Activated T-helper 2 cell treated with anti-CD3 and anti-CD28 coated beads, Interferon-gamma antibody, Interleukin-2, Interleukin-4, amounts not matched to agents 10 μg/mL and 5 μg/mL and 100 μg/mL, durations not matched to agents 14 hours and 24 hours and 36 hours (primary cell): ENCODE data around the gene CAPRIN2. TPM values are rescaled to one million over a fixed set of nuclear protein-coding genes. Genes with fewer than 3 reads are reported as not detected.

Experiments
- DNase-seq: peaks from one replicate; pipeline ENCODE4 v3.0.0; 2021; ENCODE audit warnings: low spot score
- H3K27ac Mint-ChIP-seq: one replicate; pipeline ENCODE4 v1.8.0; 2021; ENCODE audit warnings: mixed read lengths
- H3K27me3 Mint-ChIP-seq: one replicate; pipeline ENCODE4 v1.8.0; 2021; ENCODE audit warnings: low read depth, mixed read lengths
- H3K36me3 Mint-ChIP-seq: one replicate; pipeline ENCODE4 v1.8.0; 2021; ENCODE audit warnings: low read depth, mixed read lengths
- H3K4me1 Mint-ChIP-seq: one replicate; pipeline ENCODE4 v1.8.0; 2021; ENCODE audit warnings: low read depth, mixed read lengths
- H3K4me3 Mint-ChIP-seq: one replicate; pipeline ENCODE4 v1.8.0; 2021; ENCODE audit warnings: low read depth, mild to moderate bottlenecking, moderate library complexity, mixed read lengths
- H3K9me3 Mint-ChIP-seq: one replicate; pipeline ENCODE4 v1.8.0; 2021; ENCODE audit warnings: mixed read lengths
- intact Hi-C: fragments of 100-400 bp; cut with micrococcal nuclease; formaldehyde crosslinking; loops from one replicate; pipeline ENCODE4 v1.15.1; 2023
- total RNA-seq: library from RNA; stranded (reverse); gene quantifications from 2 replicates; pipeline ENCODE4 v1.2.3, GENCODE V29; 2022

Gene CAPRIN2
- total RNA-seq, 1 donor from 2014 or later, result 13.5 TPM

DNA sequence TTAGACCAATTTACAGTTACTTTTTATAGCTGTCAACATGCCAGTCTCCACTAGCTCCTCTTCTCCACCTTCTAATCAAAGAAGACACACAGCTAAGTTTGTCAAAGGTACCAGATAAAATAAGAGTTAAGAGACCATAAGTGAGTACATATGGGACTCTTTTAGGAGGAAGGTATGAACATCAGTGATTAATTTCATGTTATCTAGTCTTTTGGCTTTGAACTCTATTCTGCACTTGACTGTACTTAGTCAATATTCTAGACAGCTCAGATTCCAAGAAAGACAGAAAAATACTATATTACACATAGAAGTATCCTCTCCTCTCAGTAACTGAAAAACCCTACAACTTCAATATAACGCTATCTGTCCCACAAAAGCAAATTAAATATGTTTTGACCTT, 28.1 kb downstream of the CAPRIN2 start:
- Mint-ChIP-seq H3K36me3 (peaks cover 23% of the 10 kb centered on the region), H3K9me3 (no peaks in the 10 kb centered on the region), H3K4me1 (no peaks in the 10 kb centered on the region), H3K4me3 (no peak overlapping the region), H3K27ac (no peak overlapping the region), H3K27me3 (no peaks in the 10 kb centered on the region)
- intact Hi-C loops, result no loop called here
- no peak for DNase-seq

DNA sequence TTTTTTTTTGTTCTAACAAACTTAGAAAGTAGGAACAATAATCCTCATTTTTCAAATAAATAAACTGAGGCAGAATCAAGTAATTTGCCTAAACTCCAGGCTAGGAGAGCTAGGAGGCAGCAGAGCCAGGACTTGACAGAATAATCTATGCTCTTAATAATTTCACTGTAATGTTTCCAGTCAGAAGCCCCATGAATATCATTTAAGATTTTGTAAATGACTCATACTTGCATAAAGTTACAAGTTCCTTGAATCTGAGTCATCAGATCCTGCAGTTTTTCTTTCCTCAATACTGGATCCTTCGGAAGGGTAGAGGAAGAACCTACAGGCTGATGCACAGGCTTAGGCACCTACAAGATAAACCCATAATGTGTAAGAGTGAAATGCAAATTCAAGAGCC, 29.0 kb downstream of the CAPRIN2 start:
- intact Hi-C loops, result no loop called here
- Mint-ChIP-seq H3K27me3 (no peaks in the 10 kb centered on the region), H3K27ac (no peak overlapping the region), H3K9me3 (no peaks in the 10 kb centered on the region), H3K36me3 (peaks cover 23% of the 10 kb centered on the region), H3K4me3 (no peak overlapping the region), H3K4me1 (no peaks in the 10 kb centered on the region)
- DNase-seq, result no peak

DNA sequence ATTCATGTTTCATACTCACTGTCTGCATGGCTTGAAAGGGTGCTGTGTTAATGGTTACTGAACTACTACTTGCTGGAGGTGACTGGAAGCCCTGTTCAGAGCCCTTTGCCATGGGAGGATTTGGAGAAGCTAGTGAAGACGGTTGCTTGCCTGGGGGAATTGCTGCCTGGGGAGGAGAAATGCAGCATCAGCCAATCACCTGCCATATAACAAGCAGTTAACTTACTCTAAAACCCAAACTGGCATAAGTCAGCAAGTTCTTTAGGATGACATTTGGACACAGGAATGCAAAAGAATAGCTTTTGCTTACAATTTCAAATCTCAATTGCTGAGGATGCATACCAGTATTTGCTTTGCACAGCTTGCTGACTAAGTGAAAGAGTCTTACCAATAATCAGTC, 35.7 kb downstream of the CAPRIN2 start:
- Mint-ChIP-seq H3K36me3 (peaks cover 7% of the 10 kb centered on the region), H3K4me3 (no peak overlapping the region), H3K27me3 (no peaks in the 10 kb centered on the region), H3K4me1 (no peaks in the 10 kb centered on the region), H3K27ac (no peak overlapping the region), H3K9me3 (no peaks in the 10 kb centered on the region)
- DNase-seq, result no peak
- intact Hi-C loops, result no loop called here

DNA sequence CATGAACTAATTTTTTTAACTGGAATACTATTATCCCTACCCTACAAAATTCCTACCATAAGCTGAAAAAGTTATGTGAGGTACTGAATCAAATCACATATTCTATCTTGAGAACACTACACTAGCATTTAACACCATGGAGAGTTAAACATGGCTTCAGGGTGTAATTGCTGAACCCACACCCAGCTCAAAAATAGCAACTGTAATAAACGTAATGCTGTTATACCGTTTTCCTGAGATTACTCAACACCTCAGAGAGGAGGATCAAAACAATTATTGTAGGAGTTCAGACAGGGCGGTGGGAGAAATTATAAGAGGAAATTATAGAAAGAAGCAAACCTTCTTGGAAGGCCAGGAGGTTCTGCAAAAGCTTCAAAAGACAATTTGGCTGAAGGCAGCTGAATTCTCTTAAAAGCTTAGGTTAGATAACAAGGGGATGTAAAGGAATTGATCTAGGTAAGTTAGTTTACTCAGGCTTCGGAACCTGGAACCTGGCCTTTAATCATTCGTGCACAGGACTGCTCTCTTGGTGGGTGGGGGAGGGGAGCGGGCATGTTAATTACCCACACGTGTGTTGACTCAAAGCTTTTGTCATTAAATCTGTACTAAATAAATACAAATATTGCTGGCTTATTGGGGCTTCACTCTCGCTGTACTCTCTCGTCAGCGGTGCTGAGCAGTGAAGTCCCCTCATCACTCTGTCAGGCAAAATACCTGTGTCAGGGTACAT, 47.0 kb downstream of the CAPRIN2 start:
- H3K9me3 Mint-ChIP-seq, result no peaks in the 10 kb centered on the region
- H3K4me1 Mint-ChIP-seq, result no peaks in the 10 kb centered on the region
- intact Hi-C loops, result no loop called here
- DNase-seq, result no peak
- H3K27ac Mint-ChIP-seq, result no peak overlapping the region
- no peak overlapping the region for H3K4me3 Mint-ChIP-seq
- peaks cover 6% of the 10 kb centered on the region for H3K36me3 Mint-ChIP-seq
- H3K27me3 Mint-ChIP-seq, result no peaks in the 10 kb centered on the region

DNA sequence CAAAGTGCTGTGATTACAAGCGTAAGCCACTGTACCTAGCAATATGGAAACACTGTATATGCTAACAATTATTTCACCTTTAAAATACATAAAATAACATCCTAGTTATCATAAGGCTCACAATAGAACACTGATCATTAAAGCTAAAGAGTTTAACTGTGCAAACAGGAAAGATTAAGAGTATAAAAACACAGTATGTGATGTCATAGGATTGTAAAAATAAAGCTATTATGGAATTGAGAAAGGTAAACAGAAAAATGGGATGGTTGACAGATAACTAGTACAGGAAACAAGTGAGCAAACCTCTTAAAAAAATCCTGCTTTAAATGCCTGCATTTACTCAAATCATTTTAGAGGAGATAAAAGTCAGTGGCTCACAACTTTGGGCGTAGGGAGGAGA, 48.3 kb downstream of the CAPRIN2 start:
- intact Hi-C loops, result no loop called here
- Mint-ChIP-seq H3K27ac (no peak overlapping the region), H3K9me3 (no peaks in the 10 kb centered on the region), H3K4me3 (no peak overlapping the region), H3K36me3 (peaks cover 6% of the 10 kb centered on the region), H3K4me1 (no peaks in the 10 kb centered on the region), H3K27me3 (no peaks in the 10 kb centered on the region)
- DNase-seq, result no peak

DNA sequence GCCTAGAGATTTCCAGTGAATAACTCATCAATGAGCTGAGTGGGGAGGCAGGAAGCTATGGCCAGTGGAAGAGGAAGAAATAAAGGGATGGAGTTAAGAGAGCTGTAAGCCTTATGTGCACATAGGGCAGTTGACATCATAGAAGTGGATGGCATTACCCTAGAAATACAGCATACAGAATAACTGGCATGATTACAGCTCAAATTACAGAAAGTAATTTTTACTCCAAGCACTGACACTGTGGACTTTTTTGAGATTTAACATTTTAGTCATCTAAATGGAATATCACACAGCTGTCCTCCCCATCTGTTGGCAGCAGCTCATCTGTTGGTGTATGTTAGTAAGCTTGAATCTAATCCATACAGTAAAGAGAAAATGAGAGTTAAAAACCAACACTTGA, 53.7 kb downstream of the CAPRIN2 start:
- intact Hi-C loops, result no loop called here
- no peak for DNase-seq
- Mint-ChIP-seq H3K36me3 (no peaks in the 10 kb centered on the region), H3K4me3 (no peak overlapping the region), H3K9me3 (no peaks in the 10 kb centered on the region), H3K27me3 (peaks cover 8% of the 10 kb centered on the region), H3K27ac (no peak overlapping the region), H3K4me1 (peaks cover 3% of the 10 kb centered on the region)

DNA sequence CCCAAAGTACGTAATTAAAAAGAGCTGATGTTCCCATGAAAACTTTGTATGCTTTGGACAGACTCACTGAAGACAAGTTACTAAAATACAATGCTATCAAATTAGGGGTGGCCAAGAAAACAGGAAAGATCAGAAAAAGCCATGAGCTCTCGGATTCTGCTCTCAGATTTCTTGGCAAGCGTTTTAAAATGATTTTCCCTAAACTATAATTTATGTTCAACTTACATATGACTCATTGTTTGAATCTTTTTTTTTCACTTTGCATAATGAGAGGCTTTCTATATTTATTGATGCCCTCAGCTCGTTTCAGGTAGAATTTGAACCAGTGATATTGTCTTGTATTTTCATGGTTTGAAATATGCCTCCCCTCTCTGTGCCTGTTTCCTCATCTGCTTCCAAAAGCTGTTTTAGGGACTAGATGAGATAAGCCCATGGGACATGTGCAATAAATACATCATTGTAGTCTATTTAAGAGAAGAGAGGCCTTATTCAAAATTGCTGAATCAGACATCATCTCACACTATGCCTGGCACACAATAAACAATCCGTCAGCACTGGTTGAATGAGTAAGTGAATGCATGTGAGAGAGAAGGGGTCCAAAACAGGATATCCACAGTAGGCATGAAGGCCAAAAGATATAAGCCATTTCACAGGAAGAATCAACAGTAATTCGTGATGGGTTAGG, 54.4 kb downstream of the CAPRIN2 start:
- Mint-ChIP-seq H3K36me3 (no peaks in the 10 kb centered on the region), H3K27ac (no peak overlapping the region), H3K27me3 (peaks cover 8% of the 10 kb centered on the region), H3K9me3 (no peaks in the 10 kb centered on the region), H3K4me1 (peaks cover 5% of the 10 kb centered on the region), H3K4me3 (no peak overlapping the region)
- intact Hi-C loops, result no loop called here
- DNase-seq, result no peak

DNA sequence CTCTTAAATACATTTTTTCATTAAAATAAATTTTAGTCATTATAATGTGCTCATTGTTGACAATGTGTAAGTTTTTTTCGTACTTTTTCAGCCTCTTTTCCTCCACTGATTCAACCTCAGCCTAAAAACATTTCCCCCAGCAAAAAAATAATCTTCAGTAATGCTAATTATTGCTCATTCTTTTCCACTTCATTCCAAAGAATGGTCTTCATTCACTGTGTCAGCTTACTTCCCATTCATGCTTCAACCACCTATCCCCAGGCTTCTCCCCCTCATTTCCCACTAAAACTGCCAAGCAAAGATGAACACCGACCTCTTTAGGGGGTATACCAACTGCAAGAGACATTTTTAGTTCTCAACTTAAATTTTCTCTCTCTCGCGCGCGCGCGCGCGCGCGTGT, 56.4 kb downstream of the CAPRIN2 start:
- intact Hi-C loops, result loop anchor here (5.0 kb wide), 2 partner anchors 374 to 1316 kb away; partner anchors contain the start of genes DDX11 and ERGIC2
- no peak overlapping the region for H3K4me3 Mint-ChIP-seq

DNA sequence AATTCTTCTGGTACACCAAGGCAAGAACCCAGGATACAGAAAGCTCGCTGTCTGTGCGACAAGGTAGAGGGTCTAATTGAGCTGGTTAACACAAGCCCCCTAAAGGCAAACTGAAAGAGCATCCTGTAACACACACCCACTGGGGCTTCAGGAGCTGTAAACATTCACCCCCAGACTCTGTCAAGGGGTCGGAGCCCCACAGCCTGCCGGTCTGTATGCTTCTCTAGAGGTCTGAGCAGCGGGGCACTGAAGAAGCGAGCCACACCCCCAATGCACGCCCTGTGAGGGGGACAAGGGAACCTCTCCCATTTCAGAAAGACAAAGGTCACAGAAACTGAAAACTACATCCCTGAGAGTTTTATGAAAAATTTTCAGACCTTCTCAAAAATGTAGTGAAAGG, 57.8 kb downstream of the CAPRIN2 start:
- DNase-seq, result no peak
- H3K9me3 Mint-ChIP-seq, result no peaks in the 10 kb centered on the region
- peak overlapping the region; percentile 17 for H3K4me3 Mint-ChIP-seq
- H3K27me3 Mint-ChIP-seq, result peaks cover 8% of the 10 kb centered on the region
- H3K36me3 Mint-ChIP-seq, result no peaks in the 10 kb centered on the region
- H3K4me1 Mint-ChIP-seq, result peaks cover 22% of the 10 kb centered on the region
- H3K27ac Mint-ChIP-seq, result no peak overlapping the region
- intact Hi-C loops, result loop anchor here (5.0 kb wide), 2 partner anchors 375 to 1315 kb away; partner anchors contain the start of genes DDX11 and ERGIC2

More for the DNA sequence above, 56.4 kb downstream of the CAPRIN2 start:
- no peaks in the 10 kb centered on the region for H3K36me3 Mint-ChIP-seq
- DNase-seq, result no peak
- peaks cover 8% of the 10 kb centered on the region for H3K27me3 Mint-ChIP-seq
- H3K4me1 Mint-ChIP-seq, result peaks cover 19% of the 10 kb centered on the region
- H3K27ac Mint-ChIP-seq, result no peak overlapping the region
- H3K9me3 Mint-ChIP-seq, result no peaks in the 10 kb centered on the region

DNA sequence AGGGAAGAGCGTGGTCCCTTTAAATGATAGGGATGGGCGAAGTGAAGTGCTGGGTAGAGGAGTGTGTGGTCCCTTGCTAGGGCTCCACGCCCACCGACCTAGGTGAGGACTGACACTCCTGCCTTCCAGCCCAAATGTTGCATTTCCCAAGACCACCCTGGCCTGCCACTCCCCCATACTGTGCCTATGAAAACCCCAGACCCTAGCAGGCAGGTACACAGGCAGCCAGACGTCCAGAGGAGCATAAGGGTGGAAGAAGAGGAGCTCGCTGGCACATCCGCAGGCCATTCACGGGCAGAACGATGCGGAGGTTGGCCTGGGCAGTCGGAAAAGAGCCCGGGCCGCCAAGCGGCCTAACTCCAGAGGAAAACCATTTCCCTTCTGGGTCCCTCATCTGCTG, 58.3 kb downstream of the CAPRIN2 start:
- Mint-ChIP-seq H3K4me1 (peaks cover 24% of the 10 kb centered on the region), H3K27me3 (peaks cover 8% of the 10 kb centered on the region), H3K27ac (peak overlapping the region; percentile 88), H3K9me3 (no peaks in the 10 kb centered on the region), H3K36me3 (no peaks in the 10 kb centered on the region), H3K4me3 (peak overlapping the region; percentile 91)
- intact Hi-C loops, result loop anchor here (5.0 kb wide), 2 partner anchors 376 to 1314 kb away; partner anchors contain the start of genes DDX11 and ERGIC2
- no peak for DNase-seq

DNA sequence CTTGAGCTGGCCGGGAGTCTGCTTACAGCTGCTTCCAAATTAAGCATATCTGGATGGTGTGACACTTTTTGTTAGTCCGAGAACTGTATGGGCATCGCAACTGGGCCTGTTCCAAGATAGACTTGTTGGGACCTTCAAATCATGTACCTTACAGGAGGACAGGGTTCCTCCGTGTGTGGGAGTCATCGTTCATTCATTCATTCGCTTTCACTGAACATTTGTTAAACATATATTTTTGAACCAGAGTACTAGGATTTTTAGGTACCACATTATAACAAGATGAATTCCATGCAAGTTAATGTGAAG, 58.7 kb downstream of the CAPRIN2 start:
- intact Hi-C loops, result loop anchor here (5.0 kb wide), 2 partner anchors 376 to 1314 kb away; partner anchors contain the start of genes DDX11 and ERGIC2
- Mint-ChIP-seq H3K36me3 (no peaks in the 10 kb centered on the region), H3K4me1 (peaks cover 28% of the 10 kb centered on the region), H3K4me3 (peak overlapping the region; percentile 91), H3K27ac (peak overlapping the region; percentile 88), H3K27me3 (peaks cover 8% of the 10 kb centered on the region), H3K9me3 (no peaks in the 10 kb centered on the region)
- DNase-seq, result no peak

DNA sequence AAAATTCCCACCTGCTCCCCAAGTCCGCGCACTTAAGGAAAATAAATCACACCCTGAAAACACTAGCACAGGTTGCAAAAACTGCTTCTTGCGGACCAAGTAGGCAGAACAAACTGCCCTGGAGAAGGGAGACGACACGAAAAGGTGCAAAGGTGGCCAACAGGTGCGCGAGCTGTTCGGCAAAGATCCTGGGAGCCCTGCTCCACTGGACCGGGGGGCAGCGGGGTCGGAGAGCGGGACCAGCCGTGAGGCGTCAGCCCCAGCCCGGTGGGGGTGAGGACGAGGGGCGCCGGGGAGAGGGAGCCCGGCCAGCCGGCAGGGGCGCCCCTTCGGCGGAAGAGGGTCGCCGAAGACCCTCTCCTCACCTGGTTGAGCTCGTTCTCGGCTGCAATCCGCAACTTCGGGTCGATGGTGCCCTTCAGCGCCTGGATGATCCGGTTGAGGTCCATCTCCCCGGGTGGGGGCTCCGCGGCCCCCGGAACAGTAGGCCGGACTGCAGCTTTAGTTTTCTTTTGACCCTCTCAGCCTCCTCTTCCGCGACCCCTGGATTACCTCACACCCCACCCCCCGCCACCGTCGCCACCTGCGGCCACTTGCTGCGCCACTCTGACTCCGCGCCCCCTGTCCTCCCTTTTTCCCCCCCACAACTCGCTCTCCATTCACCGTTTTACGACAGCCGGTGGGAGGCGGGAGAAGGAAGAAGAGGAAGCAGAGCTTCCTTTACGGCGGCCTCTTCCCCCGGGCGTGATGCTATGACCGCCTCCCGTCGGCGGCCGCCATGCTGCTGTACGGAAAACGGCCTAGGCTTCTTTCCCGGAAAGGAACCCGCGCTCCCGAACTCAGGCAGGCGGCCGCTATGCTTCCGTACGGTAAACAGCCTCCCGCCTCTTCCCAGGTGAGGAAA, 59.3 kb downstream of the CAPRIN2 start, which contains the start of gene IPO8:
TSS of gene IPO8 (minus strand) at position 671 of the 904 bp plus-strand sequence. CDS start at position 449, 222 bp downstream.
- H3K27ac Mint-ChIP-seq, result peak within 1 kb of the TSS; percentile 88
- peaks cover 30% of the 10 kb centered on the region for H3K4me1 Mint-ChIP-seq
- DNase-seq, result peak; percentile 75
- H3K4me3 Mint-ChIP-seq, result peak within 1 kb of the TSS; percentile 91
- intact Hi-C loops, result loop anchor here (1.0 to 5.0 kb wide), 4 partner anchors 59 to 1313 kb away; partner anchors contain the start of genes CAPRIN2, DDX11 and ERGIC2
- no peaks in the 10 kb centered on the region for H3K9me3 Mint-ChIP-seq
- H3K36me3 Mint-ChIP-seq, result peaks cover 1% of the 10 kb centered on the region
- H3K27me3 Mint-ChIP-seq, result peaks cover 8% of the 10 kb centered on the region
